GM12878 (cell line): ENCODE data around the gene SPOCD1. TPM values are rescaled to one million over a fixed set of nuclear protein-coding genes. Genes with fewer than 3 reads are reported as not detected.

Experiments used
- ATAC-seq: fragments of 200-7000 bp; cut with Tn5 transposase; 3 replicates; pipeline ENCODE4 v1.9.1; 2020; ENCODE audit warnings: mild to moderate bottlenecking, moderate library complexity
- BruUV-seq: library from RNA; stranded (reverse); fragments of 400-500 nt; replicated peaks from 2 replicates; lab custom pipeline; 2021; lab: Mats Ljungman, UMichigan
- CTCF ChIA-PET: fragments of 300-600 bp; sonication (Branson Sonifier 250); formaldehyde crosslinking; extraction: SDS; loops from one replicate; lab custom pipeline; 2021; ENCODE audit warnings: inconsistent platforms; lab: Yijun Ruan, JAX
- POLR2A ChIA-PET: fragments of 350-600 bp; formaldehyde crosslinking; extraction: SDS; loops from one replicate; lab custom pipeline; 2021; ENCODE audit warnings: inconsistent platforms; lab: Charles Lee
- RAD21 ChIA-PET: fragments of 300-600 bp; sonication (Branson Sonifier 250); formaldehyde crosslinking; loops from one replicate; lab custom pipeline; 2023; ENCODE audit warnings: antibody characterized with exemption; ENCODE audit not compliant: unreplicated experiment; lab: Charles Lee
- SMC1A ChIA-PET: fragments of 300-600 bp; sonication (Branson Sonifier 250); formaldehyde crosslinking; loops from one replicate; lab custom pipeline; 2023; ENCODE audit not compliant: unreplicated experiment, uncharacterized antibody; lab: Charles Lee
- DNase-seq: peaks from one replicate; pipeline ENCODE4 v3.0.0-alpha.2; 2011; ENCODE audit warnings: low read depth, low spot score
- FAIRE-seq: peaks from 3 replicates; lab custom pipeline; 2011; peaks lifted over from hg19 to GRCh38; lab: Jason Lieb, UNC
- H2AFZ ChIP-seq: 2 replicates; pipeline ENCODE4 v1.6.0; 2011; ENCODE audit warnings: low read depth, low read length, control low read depth; ENCODE audit not compliant: control insufficient read depth
- H3K27ac ChIP-seq: 2 replicates; pipeline ENCODE4 v1.5.1; 2011; ENCODE audit warnings: control low read depth; ENCODE audit not compliant: control insufficient read depth, insufficient read depth
- H3K27me3 ChIP-seq, 2 experiments: replicated peaks in 1 of 2; 2 replicates each; pipeline versions ENCODE4 v1.6.0 to v1.6.1; 2011; ENCODE audit warnings: low read length in 1 of 2; ENCODE audit not compliant: control insufficient read depth in 2 of 2, insufficient read depth in 2 of 2
- H3K36me3 ChIP-seq, 2 experiments: 2 replicates each; pipeline ENCODE4 v1.5.1; 2011; ENCODE audit warnings: low read length in 1 of 2; ENCODE audit not compliant: control insufficient read depth in 2 of 2, insufficient read depth in 2 of 2
- H3K4me1 ChIP-seq: 2 replicates; pipeline ENCODE4 v1.6.1; 2011; ENCODE audit warnings: mild to moderate bottlenecking, low read length, moderate library complexity, mixed read lengths; ENCODE audit not compliant: control insufficient read depth, insufficient read depth
- H3K4me2 ChIP-seq: 2 replicates; pipeline ENCODE4 v1.6.0; 2011; ENCODE audit warnings: control low read depth; ENCODE audit not compliant: control insufficient read depth, insufficient read depth
- H3K4me3 ChIP-seq: fragments of 200-600 bp; sonication (generic); 2 replicates; pipeline ENCODE4 v1.5.1; 2016
- H3K79me2 ChIP-seq: 2 replicates; pipeline ENCODE4 v1.6.0; 2011; ENCODE audit warnings: low read length; ENCODE audit not compliant: control insufficient read depth, insufficient read depth
- H3K9ac ChIP-seq: 2 replicates; pipeline ENCODE4 v1.8.0; 2011; ENCODE audit warnings: low read length, control low read depth, mixed read lengths; ENCODE audit not compliant: control insufficient read depth, insufficient read depth
- H3K9me3 ChIP-seq: replicated peaks from 3 replicates; pipeline ENCODE4 v1.5.1; 2011; ENCODE audit warnings: mild to moderate bottlenecking, low read length; ENCODE audit not compliant: control insufficient read depth, insufficient read depth
- H4K20me1 ChIP-seq: 2 replicates; pipeline ENCODE4 v1.6.0; 2011; ENCODE audit not compliant: control insufficient read depth, insufficient read depth
- ATF3 ChIP-seq: IDR thresholded peaks from 2 replicates; pipeline ENCODE4 v1.6.1; 2011; ENCODE audit warnings: low read depth, mild to moderate bottlenecking, low read length, moderate library complexity, borderline replicate concordance; ENCODE audit errors: extremely low read depth
- CBFB ChIP-seq: IDR thresholded peaks from 2 replicates; pipeline ENCODE4 v1.6.1; 2016; ENCODE audit warnings: antibody characterized with exemption, low read depth
- IRF5 ChIP-seq: fragments of 450-650 bp; IDR thresholded peaks from 2 replicates; pipeline ENCODE4 v1.6.1; 2017; ENCODE audit warnings: borderline replicate concordance
- JUND ChIP-seq: IDR thresholded peaks from 2 replicates; pipeline ENCODE4 v1.6.1; 2012; ENCODE audit warnings: low read depth, mild to moderate bottlenecking, low read length, improper control_type of control experiment, moderate library complexity
- MTA3 ChIP-seq: IDR thresholded peaks from 2 replicates; pipeline ENCODE4 v1.6.1; 2012; ENCODE audit warnings: low read length, inconsistent platforms, borderline replicate concordance
- MXI1 ChIP-seq: fragments of 150-350 bp; IDR thresholded peaks from 2 replicates; pipeline ENCODE4 v1.6.1; 2011; ENCODE audit warnings: low read depth, mild to moderate bottlenecking, inconsistent platforms, low read length, improper control_type of control experiment
- NBN ChIP-seq: fragments of 450-650 bp; IDR thresholded peaks from 2 replicates; pipeline ENCODE4 v1.6.1; 2016
- NR2F1 ChIP-seq: fragments of 450-650 bp; conservative IDR thresholded peaks from 2 replicates; pipeline ENCODE4 v1.6.1; 2017; ENCODE audit warnings: mild to moderate bottlenecking
- PAX8 ChIP-seq: fragments of 450-650 bp; IDR thresholded peaks from 2 replicates; pipeline ENCODE4 v1.6.1; 2017; ENCODE audit warnings: mild to moderate bottlenecking, moderate library complexity
- PML ChIP-seq: IDR thresholded peaks from 2 replicates; pipeline ENCODE4 v1.6.1; 2012; ENCODE audit warnings: low read length, inconsistent platforms
- SP1 ChIP-seq: IDR thresholded peaks from one replicate; pipeline ENCODE4 v1.6.1; 2011; ENCODE audit warnings: low read depth, low read length
- ZBED1 ChIP-seq: IDR thresholded peaks from 2 replicates; pipeline ENCODE4 v1.6.1; 2016; ENCODE audit warnings: borderline replicate concordance
- ZBTB40 ChIP-seq: fragments of 450-650 bp; IDR thresholded peaks from 2 replicates; pipeline ENCODE4 v1.6.1; 2016; ENCODE audit warnings: mild to moderate bottlenecking, moderate library complexity, borderline replicate concordance
- ZNF217 ChIP-seq: fragments of 450-650 bp; IDR thresholded peaks from 2 replicates; pipeline ENCODE4 v1.6.1; 2017; ENCODE audit warnings: antibody characterized with exemption, mild to moderate bottlenecking
- ZNF384 ChIP-seq: IDR thresholded peaks from 2 replicates; pipeline ENCODE4 v1.6.1; 2012; ENCODE audit warnings: low read depth, mild to moderate bottlenecking, low read length, improper control_type of control experiment, borderline replicate concordance
- WGBS: methylation state at CpG from one replicate; pipeline ENCODE4 v1.1.6; 2016; ENCODE audit warnings: low lambda C conversion rate; ENCODE audit not compliant: insufficient replicate concordance, insufficient coverage; ENCODE audit errors: missing lambda C conversion rate; 5-methylcytosine and 5-hydroxymethylcytosine counted together
- in situ Hi-C: fragments of 300-500 bp; cut with MboI; formaldehyde crosslinking; loops from 9 replicates; pipeline ENCODE4 v1.14.3; 2018; ENCODE audit warnings: mixed read lengths
- intact Hi-C: fragments of 100-400 bp; cut with micrococcal nuclease; formaldehyde crosslinking; loops from one replicate; pipeline ENCODE4 v1.14.2; 2022; ENCODE audit not compliant: unreplicated experiment
- polyA plus RNA-seq, 11 experiments: library from polyadenylated mRNA; depleted of rRNA in 4 of 11; unstranded in 6 of 11; stranded (reverse) in 5 of 11; fragments of >200 nt; fragmentation: Nextera tagmentation in 4 of 11; fragmentation: Illumina TruSeq in 1 of 11; extraction: Ambion mirVana in 4 of 11; extraction: Trizol in 1 of 11; gene quantifications; 1 replicate in 1 of 11; 2 replicates in 10 of 11; pipeline versions ENCODE4 v1.2.1 to v1.2.3, GENCODE V29; 2011 to 2016; ENCODE audit warnings: inconsistent platforms in 2 of 11, missing spikeins in 2 of 11, low read depth in 1 of 11
- total RNA-seq, 4 experiments: library from RNA; depleted of rRNA in 3 of 4; stranded (reverse); fragments of >200 nt in 3 of 4; fragmentation: Illumina TruSeq in 1 of 4; extraction: Trizol in 1 of 4; gene quantifications; 2 replicates each; pipeline versions ENCODE4 v1.2.1 to v1.2.3, GENCODE V29; 2013 to 2021
- TF ChIP-seq, protein P1 (sequence below): fragments of 150-350 bp; IDR thresholded peaks from 2 replicates; pipeline ENCODE4 v1.6.1; 2016; ENCODE audit warnings: low read depth, low read length

The SPOCD1 gene
- total and polyA plus RNA-seq, 10 of the 15 experiments (the other 5 are each of a cell fraction or from before 2014, with no cell fraction given) = 0.02 to 0.65 (median 0.13) TPM; not detected in 4

GRCh38 chr1:31805318-31805717, 10.5 kb downstream of the SPOCD1 start:
- in situ Hi-C loops (no loop called here), intact Hi-C loops (no loop called here)
- 15% methylated on average over 6 of the region's 6 CpGs for WGBS
- FAIRE-seq = no peak
- Histone ChIP-seq H3K79me2 (no peaks in the 10 kb centered on the region), H3K9ac (no peak overlapping the region), H3K9me3 (no peaks in the 10 kb centered on the region), H4K20me1 (no peaks in the 10 kb centered on the region), H3K4me1 (no peaks in the 10 kb centered on the region), H3K4me2 (no peak overlapping the region), H3K36me3 (no peaks in the 10 kb centered on the region), H3K4me3 (no peak overlapping the region), H3K27me3 (no peaks in the 10 kb centered on the region; a peak in 1 of 4 replicates), H3K27ac (no peak overlapping the region), H2AFZ (no peak overlapping the region)
- CTCF ChIA-PET = interaction anchor here (0.9 to 2.1 kb wide), 8 partner anchors 9 to 303 kb away, joined by 3 to 6 read pairs (median 4); partner anchors contain the start of genes KPNA6 and SPOCD1
- POLR2A ChIA-PET = interaction anchor here (1.1 to 1.2 kb wide), 2 partner anchors 10 to 11 kb away, joined by 3 to 4 read pairs; partner anchors contain the start of gene SPOCD1
- SMC1A ChIA-PET = interaction anchor here (1.0 to 1.3 kb wide), 2 partner anchors 16 to 147 kb away, joined by 4 to 12 read pairs; no protein-coding TSS in a partner anchor
- BruUV-seq = no TSS peak
- RAD21 ChIA-PET = no interaction called here
- DNase-seq = no peak
- ATAC-seq = no peak
- TF ChIP-seq IRF5 (no peak), JUND (no peak), PML (no peak), CBFB (no peak), SP1 (no peak), ZNF217 (no peak), ZBTB40 (no peak), ZBED1 (no peak), ZNF384 (no peak), PAX8 (no peak), NR2F1 (no peak), MXI1 (no peak), MTA3 (no peak), NBN (no peak), ATF3 (no peak)
- TF ChIP-seq, protein P1, sequence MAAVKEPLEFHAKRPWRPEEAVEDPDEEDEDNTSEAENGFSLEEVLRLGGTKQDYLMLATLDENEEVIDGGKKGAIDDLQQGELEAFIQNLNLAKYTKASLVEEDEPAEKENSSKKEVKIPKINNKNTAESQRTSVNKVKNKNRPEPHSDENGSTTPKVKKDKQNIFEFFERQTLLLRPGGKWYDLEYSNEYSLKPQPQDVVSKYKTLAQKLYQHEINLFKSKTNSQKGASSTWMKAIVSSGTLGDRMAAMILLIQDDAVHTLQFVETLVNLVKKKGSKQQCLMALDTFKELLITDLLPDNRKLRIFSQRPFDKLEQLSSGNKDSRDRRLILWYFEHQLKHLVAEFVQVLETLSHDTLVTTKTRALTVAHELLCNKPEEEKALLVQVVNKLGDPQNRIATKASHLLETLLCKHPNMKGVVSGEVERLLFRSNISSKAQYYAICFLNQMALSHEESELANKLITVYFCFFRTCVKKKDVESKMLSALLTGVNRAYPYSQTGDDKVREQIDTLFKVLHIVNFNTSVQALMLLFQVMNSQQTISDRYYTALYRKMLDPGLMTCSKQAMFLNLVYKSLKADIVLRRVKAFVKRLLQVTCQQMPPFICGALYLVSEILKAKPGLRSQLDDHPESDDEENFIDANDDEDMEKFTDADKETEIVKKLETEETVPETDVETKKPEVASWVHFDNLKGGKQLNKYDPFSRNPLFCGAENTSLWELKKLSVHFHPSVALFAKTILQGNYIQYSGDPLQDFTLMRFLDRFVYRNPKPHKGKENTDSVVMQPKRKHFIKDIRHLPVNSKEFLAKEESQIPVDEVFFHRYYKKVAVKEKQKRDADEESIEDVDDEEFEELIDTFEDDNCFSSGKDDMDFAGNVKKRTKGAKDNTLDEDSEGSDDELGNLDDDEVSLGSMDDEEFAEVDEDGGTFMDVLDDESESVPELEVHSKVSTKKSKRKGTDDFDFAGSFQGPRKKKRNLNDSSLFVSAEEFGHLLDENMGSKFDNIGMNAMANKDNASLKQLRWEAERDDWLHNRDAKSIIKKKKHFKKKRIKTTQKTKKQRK = no peak
